IPS-11a (cell line): ENCODE results near the gene ACVR1.
"Not testable (repeated sequence)": the region's sequence is repeated elsewhere in the genome, so short reads cannot be mapped to it uniquely, and the experiment has no call there.

Experiments
- H3K4me3 ChIP-seq: one replicate; pipeline ENCODE4 v1.5.1; 2013; ENCODE audit warnings: low read depth, low read length, control low read depth

Gene ACVR1

GRCh38 chr2:157830696-157831570 is 45.2 kb downstream of the ACVR1 start:
- H3K4me3 ChIP-seq, result no peak overlapping the region

- no peak overlapping the region for H3K4me3 ChIP-seq
Observed at GRCh38 chr2:157830266-157830665, 45.9 kb downstream of the ACVR1 start.

GRCh38 chr2:157827377-157827776 is 48.8 kb downstream of the ACVR1 start:
- no peak overlapping the region for H3K4me3 ChIP-seq

GRCh38 chr2:157826644-157827043 is 49.5 kb downstream of the ACVR1 start:
- H3K4me3 ChIP-seq, result not testable (repeated sequence)

- no peak overlapping the region for H3K4me3 ChIP-seq
Observed at GRCh38 chr2:157825885-157826284, 50.2 kb downstream of the ACVR1 start.

GRCh38 chr2:157822993-157823392 is 53.1 kb downstream of the ACVR1 start:
- no peak overlapping the region for H3K4me3 ChIP-seq

GRCh38 chr2:157822533-157822932 is 53.6 kb downstream of the ACVR1 start:
- H3K4me3 ChIP-seq, result no peak overlapping the region

- H3K4me3 ChIP-seq, result no peak overlapping the region
Observed at GRCh38 chr2:157821519-157822131, 54.5 kb downstream of the ACVR1 start.

- no peak overlapping the region for H3K4me3 ChIP-seq
Observed at GRCh38 chr2:157820193-157820592, 55.9 kb downstream of the ACVR1 start.

- H3K4me3 ChIP-seq, result no peak overlapping the region
Observed at GRCh38 chr2:157819761-157820160, 56.4 kb downstream of the ACVR1 start.

- H3K4me3 ChIP-seq, result no peak overlapping the region
Observed at GRCh38 chr2:157818227-157818626, 57.9 kb downstream of the ACVR1 start.

GRCh38 chr2:157815421-157815820 is 60.7 kb downstream of the ACVR1 start:
- no peak overlapping the region for H3K4me3 ChIP-seq

GRCh38 chr2:157813467-157813866 is 62.7 kb downstream of the ACVR1 start:
- no peak overlapping the region for H3K4me3 ChIP-seq

GRCh38 chr2:157810037-157810436 is 66.1 kb downstream of the ACVR1 start:
- no peak overlapping the region for H3K4me3 ChIP-seq

GRCh38 chr2:157809212-157809611 is 66.9 kb downstream of the ACVR1 start:
- H3K4me3 ChIP-seq, result no peak overlapping the region

GRCh38 chr2:157808421-157808820 is 67.7 kb downstream of the ACVR1 start:
- no peak overlapping the region for H3K4me3 ChIP-seq

GRCh38 chr2:157806426-157807077 is 69.6 kb downstream of the ACVR1 start:
- no peak overlapping the region for H3K4me3 ChIP-seq

- H3K4me3 ChIP-seq, result no peak overlapping the region
Observed at GRCh38 chr2:157805519-157805918, 70.6 kb downstream of the ACVR1 start.

GRCh38 chr2:157804355-157804754 is 71.8 kb downstream of the ACVR1 start:
- H3K4me3 ChIP-seq, result no peak overlapping the region

GRCh38 chr2:157803952-157804351 is 72.2 kb downstream of the ACVR1 start:
- no peak overlapping the region for H3K4me3 ChIP-seq

GRCh38 chr2:157803476-157803875 is 72.7 kb downstream of the ACVR1 start:
- H3K4me3 ChIP-seq, result no peak overlapping the region
